C4-2B (cell line): ENCODE results near the gene SGCA.

Experiments
- CTCF ChIP-seq: fragments of 450-650 bp; conservative IDR thresholded peaks from 2 replicates; pipeline ENCODE4 v1.5.1; 2017; ENCODE audit warnings: mild to moderate bottlenecking
- ZFX ChIP-seq: fragments of 450-650 bp; IDR thresholded peaks from 2 replicates; pipeline ENCODE4 v1.6.1; 2017

- TF ChIP-seq CTCF (no peak), ZFX (no peak)
Measured at GRCh38 chr17:50217591-50217990, 51.8 kb downstream of the SGCA start.
